Activated naive CD8-positive, alpha-beta T cell (primary cell): ENCODE measurements around the gene DUOXA2.

Source experiments
- H3K27ac Mint-ChIP-seq: one replicate; pipeline ENCODE4 v1.8.0; 2021; ENCODE audit warnings: mixed read lengths
- H3K27me3 Mint-ChIP-seq: one replicate; pipeline ENCODE4 v1.8.0; 2021; ENCODE audit warnings: mixed read lengths
- H3K36me3 Mint-ChIP-seq: one replicate; pipeline ENCODE4 v1.8.0; 2021; ENCODE audit warnings: mixed read lengths
- H3K4me1 Mint-ChIP-seq: one replicate; pipeline ENCODE4 v1.8.0; 2021; ENCODE audit warnings: low read depth, mixed read lengths
- H3K4me3 Mint-ChIP-seq: one replicate; pipeline ENCODE4 v1.8.0; 2021; ENCODE audit warnings: mild to moderate bottlenecking, mixed read lengths
- H3K9me3 Mint-ChIP-seq: one replicate; pipeline ENCODE4 v1.8.0; 2021; ENCODE audit warnings: low read depth, mixed read lengths

The DUOXA2 gene

DNA sequence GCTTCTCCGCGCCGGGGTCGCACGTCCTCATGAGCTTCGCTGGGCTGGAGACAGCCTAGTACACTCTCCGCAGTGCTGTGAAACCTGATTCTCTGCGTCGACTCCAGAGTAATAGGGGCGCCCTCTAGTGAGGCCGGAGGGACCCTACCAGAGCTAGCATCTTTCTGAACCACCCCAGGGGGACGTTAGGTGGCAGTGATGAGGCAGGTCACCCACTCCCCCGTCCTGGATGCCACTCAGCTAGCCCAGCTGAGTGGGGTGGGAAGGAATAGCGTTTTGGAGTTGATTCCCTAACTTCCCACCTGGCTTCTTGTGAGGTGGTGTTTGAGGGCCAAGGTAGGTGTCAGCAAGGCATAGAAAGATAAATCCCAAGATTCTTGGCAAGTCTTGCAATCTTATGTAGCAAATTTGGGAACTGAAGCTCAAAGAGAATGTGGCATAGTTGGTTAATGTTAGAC is 4.0 kb downstream of the DUOXA2 start:
- H3K36me3 Mint-ChIP-seq = no peaks in the 10 kb centered on the region
- peaks cover 38% of the 10 kb centered on the region for H3K27me3 Mint-ChIP-seq
- H3K4me3 Mint-ChIP-seq = peak overlapping the region; percentile 83
- no peaks in the 10 kb centered on the region for H3K9me3 Mint-ChIP-seq
- peaks cover 31% of the 10 kb centered on the region for H3K4me1 Mint-ChIP-seq
- H3K27ac Mint-ChIP-seq = no peak overlapping the region

DNA sequence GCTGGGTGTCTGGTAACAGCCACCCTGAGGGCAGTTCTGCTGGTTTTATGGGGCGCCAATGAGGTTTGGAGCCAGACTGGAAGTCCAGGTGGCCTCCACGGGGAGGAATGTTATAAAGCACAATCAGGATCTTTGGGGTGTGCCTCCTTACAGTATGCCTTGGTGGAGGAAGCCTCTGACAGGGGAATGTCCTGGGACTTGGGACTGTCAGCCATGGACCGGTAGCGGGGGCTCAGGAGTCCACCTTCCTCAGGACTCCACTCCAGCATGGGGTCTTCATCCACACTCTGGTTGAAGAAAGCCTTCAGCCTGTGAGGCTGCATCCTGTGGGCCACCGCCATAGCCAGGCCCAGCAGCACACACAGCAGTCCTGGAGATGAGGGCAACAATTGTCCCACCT is 4.9 kb downstream of the DUOXA2 start:
- Mint-ChIP-seq H3K36me3 (no peaks in the 10 kb centered on the region), H3K27ac (no peak overlapping the region), H3K4me1 (peaks cover 23% of the 10 kb centered on the region), H3K27me3 (peaks cover 35% of the 10 kb centered on the region), H3K4me3 (no peak overlapping the region), H3K9me3 (no peaks in the 10 kb centered on the region)

DNA sequence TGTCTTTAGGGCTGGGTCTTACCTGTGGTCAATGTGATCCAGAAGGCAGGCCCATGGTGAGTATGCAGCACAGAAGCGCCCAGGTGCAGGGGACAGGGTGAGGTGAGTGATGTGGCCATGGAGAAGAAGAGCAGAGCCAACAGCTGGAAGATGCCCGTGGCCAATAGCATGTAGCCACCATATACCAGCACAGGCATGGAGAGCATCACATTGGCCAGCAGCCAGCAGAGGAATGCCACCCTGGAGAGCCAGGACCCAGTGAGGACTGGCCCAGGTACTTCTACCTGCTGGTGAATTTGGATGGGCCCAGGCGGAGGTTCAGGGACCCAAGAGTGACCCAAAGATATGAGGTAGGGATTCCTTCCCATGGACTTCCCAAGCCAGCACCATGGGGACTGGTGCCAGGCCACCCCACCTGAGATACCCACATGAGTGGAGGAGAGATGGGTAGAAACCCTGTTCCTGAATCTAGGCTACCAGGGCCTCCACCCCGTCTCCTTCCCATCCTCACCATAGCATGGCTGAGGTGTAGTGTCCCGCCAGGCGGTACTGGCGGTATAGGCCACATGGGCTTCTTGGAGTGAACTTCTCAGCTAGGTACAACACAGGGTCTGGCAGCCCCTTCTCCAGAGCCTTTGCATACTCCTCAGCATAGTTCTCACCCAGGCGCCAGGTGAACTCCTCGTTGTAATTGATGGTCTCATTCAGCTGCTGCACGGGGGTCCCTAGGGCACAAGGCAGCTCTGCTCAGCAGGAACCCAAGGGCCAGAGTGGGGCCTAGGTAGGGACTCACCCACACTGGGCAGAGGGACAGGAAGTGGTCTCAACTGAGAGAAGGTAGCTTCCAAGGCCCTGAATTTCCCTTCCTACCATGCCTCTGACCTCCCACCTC is 6.2 kb downstream of the DUOXA2 start:
- H3K27ac Mint-ChIP-seq = no peak overlapping the region
- no peaks in the 10 kb centered on the region for H3K9me3 Mint-ChIP-seq
- H3K4me1 Mint-ChIP-seq = peaks cover 20% of the 10 kb centered on the region
- H3K36me3 Mint-ChIP-seq = no peaks in the 10 kb centered on the region
- H3K27me3 Mint-ChIP-seq = peaks cover 33% of the 10 kb centered on the region
- H3K4me3 Mint-ChIP-seq = no peak overlapping the region

DNA sequence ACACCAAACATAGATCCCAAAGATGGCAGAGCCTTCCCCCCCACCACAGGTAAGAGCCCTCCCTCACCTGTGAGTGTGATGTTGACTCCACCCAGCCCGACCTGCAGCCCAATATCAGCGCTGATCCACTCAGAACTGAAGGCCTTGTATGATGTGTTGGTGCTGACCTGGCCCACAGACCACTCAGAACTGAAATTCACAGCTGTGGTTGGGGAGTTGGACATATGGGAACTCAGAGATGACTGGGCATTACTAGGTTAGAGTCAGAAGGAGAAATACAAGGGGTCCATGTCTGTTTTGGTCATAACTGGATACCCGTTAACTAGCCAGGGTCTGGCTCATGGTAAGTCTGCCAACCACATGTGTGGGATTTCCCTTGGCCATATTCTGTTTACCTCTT is 6.9 kb downstream of the DUOXA2 start:
- Mint-ChIP-seq H3K36me3 (no peaks in the 10 kb centered on the region), H3K4me1 (peaks cover 18% of the 10 kb centered on the region), H3K4me3 (no peak overlapping the region), H3K27me3 (peaks cover 33% of the 10 kb centered on the region), H3K27ac (no peak overlapping the region), H3K9me3 (no peaks in the 10 kb centered on the region)

DNA sequence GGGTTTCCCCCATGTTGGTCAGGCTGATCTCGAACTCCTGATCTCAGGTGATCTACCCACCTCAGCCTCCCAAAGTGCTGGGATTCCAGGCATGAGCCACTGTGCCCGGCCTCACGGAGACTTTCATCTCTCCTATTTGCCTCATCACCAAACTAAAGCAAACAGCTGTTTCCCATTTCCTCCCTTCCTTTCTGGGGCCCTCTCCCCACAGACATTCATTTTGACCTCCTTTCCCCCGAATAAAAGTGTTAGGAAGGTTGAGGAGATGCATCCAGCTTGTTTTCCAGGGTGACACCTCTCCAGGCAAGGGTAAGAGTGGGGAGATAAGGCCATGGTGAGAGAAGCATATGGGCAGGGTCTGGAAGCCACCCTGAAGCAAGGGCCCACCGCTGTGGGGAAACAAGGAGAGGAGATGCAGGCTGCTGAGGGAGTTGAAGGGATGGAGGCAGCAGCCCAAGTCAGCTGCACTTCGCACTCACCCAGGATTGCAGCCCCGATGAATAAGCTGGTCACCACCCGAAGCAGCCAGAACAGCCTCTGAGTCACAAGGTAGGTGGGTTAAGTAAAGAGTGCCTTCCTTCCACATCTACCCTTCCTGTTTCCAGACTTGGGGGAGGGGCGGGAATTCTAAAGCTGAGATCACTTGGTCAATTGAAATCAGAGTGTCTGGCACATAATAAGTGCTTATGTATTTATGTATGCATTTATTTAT is 7.7 kb downstream of the DUOXA2 start:
- Mint-ChIP-seq H3K27me3 (peaks cover 33% of the 10 kb centered on the region), H3K27ac (no peak overlapping the region), H3K9me3 (no peaks in the 10 kb centered on the region), H3K36me3 (no peaks in the 10 kb centered on the region), H3K4me3 (no peak overlapping the region), H3K4me1 (peaks cover 12% of the 10 kb centered on the region)

DNA sequence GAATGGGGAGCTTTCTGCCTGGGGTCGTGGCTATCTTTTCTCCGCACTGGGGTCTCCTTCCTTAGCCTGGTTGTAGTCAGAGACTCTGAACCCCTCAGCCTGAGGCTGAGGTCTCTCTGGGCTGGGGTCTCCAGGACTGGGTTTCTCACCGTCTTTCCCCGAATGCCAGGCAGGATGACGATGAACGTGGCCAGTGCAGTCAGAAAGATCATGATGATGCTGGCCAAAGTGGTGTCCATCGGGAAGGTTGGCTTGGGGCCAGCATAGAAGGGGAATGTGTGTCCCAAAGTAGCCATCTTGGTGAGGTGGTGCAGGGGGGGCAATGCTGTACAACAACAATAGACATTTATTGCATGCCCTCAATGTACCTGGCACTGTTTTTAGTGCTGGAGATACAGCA is 8.6 kb downstream of the DUOXA2 start:
- Mint-ChIP-seq H3K4me3 (no peak overlapping the region), H3K27me3 (peaks cover 31% of the 10 kb centered on the region), H3K4me1 (peaks cover 5% of the 10 kb centered on the region), H3K27ac (no peak overlapping the region), H3K9me3 (no peaks in the 10 kb centered on the region), H3K36me3 (no peaks in the 10 kb centered on the region)

DNA sequence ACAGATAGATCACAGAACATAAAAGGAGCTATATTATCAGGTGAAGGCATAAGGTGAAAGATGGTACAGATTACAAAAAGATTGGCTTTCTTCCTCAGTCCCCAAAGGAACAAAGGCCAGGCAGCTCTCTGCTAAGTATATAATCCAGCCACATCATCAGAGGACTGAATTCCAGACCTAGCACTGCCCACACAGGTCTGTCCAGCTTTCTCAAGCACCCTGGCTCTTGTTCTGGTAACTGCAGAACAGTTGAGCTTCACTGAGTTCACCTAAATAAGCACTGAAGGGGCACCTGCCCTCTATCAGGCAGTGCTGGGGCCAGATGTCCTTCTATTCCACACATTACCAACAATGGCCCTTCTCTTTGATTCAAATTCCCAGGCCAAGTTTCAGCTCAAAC is 9.3 kb downstream of the DUOXA2 start:
- no peak overlapping the region for H3K27ac Mint-ChIP-seq
- H3K4me3 Mint-ChIP-seq = no peak overlapping the region

DNA sequence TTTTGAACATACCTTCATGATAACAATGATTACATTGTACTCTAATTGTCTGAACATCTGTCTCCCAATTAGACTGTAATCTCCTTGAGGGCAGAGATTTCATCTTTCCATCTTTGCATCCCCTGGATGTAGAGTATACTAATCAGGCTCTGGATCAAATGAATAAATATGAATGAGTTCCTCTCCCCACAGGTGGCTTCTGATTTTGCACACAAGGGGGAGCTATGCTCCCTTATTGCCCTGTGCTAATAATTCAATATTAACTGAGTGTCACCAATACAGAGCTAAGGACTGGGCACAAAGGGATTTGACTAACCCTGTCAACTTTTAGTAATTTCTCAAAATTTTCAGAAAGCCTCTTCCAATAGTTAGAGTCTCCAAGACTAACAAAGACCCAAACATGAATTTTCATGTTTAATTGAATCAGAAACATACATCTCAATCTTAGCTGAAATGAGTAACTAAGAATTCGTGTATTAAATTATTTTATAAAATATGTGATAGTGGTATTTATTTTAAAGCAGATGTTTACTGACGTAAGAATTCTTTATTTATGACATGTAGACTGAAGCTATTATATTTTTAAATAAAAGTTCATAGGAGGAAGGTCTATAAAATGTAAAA is 12.5 kb downstream of the DUOXA2 start:
- Mint-ChIP-seq H3K4me1 (peaks cover 7% of the 10 kb centered on the region), H3K27ac (no peak overlapping the region), H3K36me3 (no peaks in the 10 kb centered on the region), H3K9me3 (no peaks in the 10 kb centered on the region), H3K4me3 (no peak overlapping the region), H3K27me3 (peaks cover 33% of the 10 kb centered on the region)

More for the DNA sequence above, 9.3 kb downstream of the DUOXA2 start:
- Mint-ChIP-seq H3K36me3 (no peaks in the 10 kb centered on the region), H3K27me3 (peaks cover 31% of the 10 kb centered on the region), H3K4me1 (peaks cover under 1% of the 10 kb centered on the region), H3K9me3 (no peaks in the 10 kb centered on the region)

DNA sequence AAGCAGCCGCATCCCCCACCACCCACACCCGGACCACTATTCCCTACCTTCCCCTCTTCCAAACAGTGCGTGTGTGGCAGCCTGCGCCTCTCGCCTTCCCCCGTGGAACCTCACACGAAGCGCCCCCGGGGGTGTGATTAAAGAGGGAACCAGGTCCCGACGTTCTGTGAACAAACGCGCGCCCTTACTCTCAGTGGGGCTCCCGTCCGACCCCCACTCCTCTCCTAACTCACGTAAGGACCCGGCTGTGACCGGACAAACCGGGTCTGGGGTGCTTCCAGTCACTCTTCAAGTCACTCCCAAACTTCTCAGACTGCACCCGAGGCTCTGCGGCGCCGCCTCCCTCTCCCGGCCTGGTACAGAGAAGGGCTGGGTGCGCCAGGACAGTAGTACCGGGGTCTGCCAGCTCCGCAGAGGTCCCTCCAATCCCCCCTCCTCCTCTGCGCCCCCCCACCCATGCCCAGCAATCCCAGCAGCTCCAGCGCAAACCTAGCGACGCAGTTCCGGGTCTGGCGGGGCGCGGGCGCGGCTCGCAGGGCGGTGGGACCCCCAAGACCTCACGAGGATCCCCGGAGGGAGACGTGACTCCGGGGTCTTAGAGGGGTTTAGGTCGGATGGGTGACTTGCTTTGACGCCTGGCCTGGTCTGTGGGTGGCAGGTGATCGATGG is 15.0 kb downstream of the DUOXA2 start:
- H3K27me3 Mint-ChIP-seq = peaks cover 33% of the 10 kb centered on the region
- no peaks in the 10 kb centered on the region for H3K36me3 Mint-ChIP-seq
- peak overlapping the region; percentile 61 for H3K4me3 Mint-ChIP-seq

DNA sequence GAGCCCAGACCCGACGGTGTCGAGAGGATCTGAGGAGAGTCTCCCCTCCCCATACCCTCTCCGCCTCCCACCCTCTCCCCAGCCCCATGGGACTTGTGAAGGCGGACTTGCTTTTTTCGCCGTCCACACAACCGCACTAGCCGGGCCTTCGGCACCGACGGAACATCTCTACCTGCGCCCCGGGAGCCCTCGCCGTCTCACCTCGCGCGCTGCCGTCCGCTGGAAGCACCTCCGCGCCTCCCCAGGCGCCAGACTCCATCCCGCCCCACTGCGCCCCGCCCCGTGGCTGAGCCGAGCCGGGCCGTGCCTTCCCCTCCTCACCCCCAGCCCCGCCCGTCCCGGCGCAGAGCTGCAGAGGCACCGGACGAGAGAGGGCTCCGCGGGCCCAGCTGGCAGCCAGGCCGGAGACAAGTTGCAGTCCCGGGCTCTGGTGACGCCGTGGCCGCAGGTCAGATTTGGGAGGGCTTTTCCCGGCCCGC is 15.6 kb downstream of the DUOXA2 start, which contains the start of the genes DUOX1 and DUOXA1:
Gene DUOX1, plus strand, starts transcription at position 344 of the 479 bp plus-strand sequence. CDS start 1,973 bp downstream, outside the sequence.
Gene DUOXA1, minus strand, starts transcription at position 229 of the 479 bp plus-strand sequence. CDS start 6,865 bp downstream, outside the sequence.
- Mint-ChIP-seq H3K27ac (no peak within 1 kb of the TSS), H3K4me3 (peak within 1 kb of the TSS; percentile 61), H3K27me3 (peaks cover 38% of the 10 kb centered on the region), H3K9me3 (no peaks in the 10 kb centered on the region), H3K36me3 (no peaks in the 10 kb centered on the region), H3K4me1 (peaks cover 10% of the 10 kb centered on the region)

More for the DNA sequence above, 15.0 kb downstream of the DUOXA2 start:
- H3K9me3 Mint-ChIP-seq = no peaks in the 10 kb centered on the region
- no peak overlapping the region for H3K27ac Mint-ChIP-seq
- peaks cover 7% of the 10 kb centered on the region for H3K4me1 Mint-ChIP-seq

DNA sequence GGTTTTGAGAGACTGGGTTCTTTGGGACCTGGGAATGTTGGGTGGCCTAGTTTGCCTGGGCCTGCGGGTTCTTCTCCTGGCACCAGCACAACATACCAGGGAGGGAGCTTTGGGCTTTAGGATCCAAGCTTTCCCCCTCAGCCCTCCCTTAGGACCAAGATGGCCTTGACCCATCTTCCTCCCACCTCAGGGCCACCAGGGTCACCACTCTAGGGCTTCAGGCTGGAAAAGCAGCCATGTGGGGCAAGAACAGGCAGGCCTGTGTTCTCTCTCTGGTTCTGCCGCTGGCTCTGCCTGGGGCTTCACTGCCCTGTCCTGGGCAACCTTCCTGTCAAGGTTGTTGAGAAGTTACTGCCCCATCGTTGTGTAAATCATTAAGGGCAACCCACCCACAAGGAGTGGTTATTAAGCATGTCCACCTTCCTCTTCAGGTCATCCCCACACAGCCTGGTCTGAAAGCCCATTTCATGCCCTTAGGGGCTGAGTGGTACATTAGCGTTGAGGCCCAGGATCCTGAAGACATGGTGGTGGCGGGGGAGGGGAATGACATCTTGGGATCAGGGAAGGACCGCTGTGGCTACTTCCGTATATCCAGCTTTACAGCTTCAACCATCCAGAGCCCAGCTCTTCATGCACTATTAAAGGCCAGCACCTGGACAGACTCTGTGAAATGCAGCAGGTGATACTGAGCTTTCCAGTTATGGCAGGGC is 16.3 kb downstream of the DUOXA2 start:
- Mint-ChIP-seq H3K4me1 (peaks cover 14% of the 10 kb centered on the region), H3K27ac (no peak overlapping the region), H3K9me3 (no peaks in the 10 kb centered on the region), H3K4me3 (peak overlapping the region; percentile 41), H3K27me3 (peaks cover 36% of the 10 kb centered on the region), H3K36me3 (no peaks in the 10 kb centered on the region)

DNA sequence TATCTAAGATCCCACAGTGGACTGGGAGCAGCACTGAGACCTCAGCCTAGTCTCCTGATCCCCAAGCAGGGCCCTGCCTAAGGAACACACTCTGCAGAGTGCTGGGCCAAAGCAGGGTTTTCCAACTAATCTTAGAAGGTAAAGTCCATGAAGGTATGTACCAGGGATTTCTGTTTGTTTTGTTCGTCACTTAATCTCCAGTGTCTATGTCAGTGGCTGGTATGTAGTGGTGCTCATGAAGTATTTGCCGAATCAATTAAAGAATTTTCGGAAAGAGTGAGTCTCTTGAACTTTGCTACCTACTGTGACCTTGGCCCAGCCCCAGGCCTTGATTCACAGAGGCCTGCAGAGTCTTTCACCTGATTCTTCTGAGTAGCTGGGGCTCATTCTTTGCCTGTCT is 17.4 kb downstream of the DUOXA2 start:
- Mint-ChIP-seq H3K4me3 (no peak overlapping the region), H3K27me3 (peaks cover 29% of the 10 kb centered on the region), H3K36me3 (no peaks in the 10 kb centered on the region), H3K9me3 (no peaks in the 10 kb centered on the region), H3K4me1 (peaks cover 19% of the 10 kb centered on the region), H3K27ac (no peak overlapping the region)

DNA sequence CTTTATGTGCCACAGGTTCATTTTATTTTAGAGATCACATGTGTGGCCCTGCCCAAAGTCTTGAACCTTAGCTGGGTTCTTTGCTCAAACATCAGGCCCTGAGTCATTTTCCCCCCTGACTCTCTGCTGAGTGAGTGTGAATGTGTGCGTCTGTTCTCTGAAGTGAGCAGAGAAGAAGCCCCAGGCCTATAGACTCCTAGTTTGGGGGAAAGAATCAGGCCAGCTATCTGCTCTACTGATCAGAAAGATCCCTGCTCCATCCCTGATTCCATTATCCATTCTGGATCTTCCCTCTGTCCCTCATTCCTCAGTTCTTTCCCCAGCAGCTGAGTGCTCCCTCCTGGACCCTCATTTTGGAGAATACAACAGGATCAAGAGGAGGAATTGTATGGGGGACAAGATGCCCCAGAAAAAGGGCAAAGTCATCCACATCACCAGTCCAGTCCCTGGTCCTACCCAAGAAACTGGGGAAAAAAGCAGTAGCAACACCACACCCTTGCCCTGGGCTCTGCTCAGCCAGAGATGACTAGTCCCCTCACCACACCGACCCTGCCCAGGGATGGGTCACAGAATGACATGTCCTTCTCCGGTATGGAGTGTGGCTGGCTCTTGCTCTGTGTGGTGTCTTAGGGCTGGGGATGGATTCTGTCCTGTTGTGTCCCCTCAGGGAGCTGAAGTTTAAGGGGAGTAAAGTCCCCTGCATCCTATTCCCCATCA is 18.9 kb downstream of the DUOXA2 start:
- no peak overlapping the region for H3K4me3 Mint-ChIP-seq
- H3K27ac Mint-ChIP-seq = no peak overlapping the region
- H3K27me3 Mint-ChIP-seq = peaks cover 24% of the 10 kb centered on the region
- no peaks in the 10 kb centered on the region for H3K36me3 Mint-ChIP-seq
- H3K9me3 Mint-ChIP-seq = no peaks in the 10 kb centered on the region
- H3K4me1 Mint-ChIP-seq = peaks cover 19% of the 10 kb centered on the region
